Measurements from ENCODE around the gene WDR91.

DNA sequence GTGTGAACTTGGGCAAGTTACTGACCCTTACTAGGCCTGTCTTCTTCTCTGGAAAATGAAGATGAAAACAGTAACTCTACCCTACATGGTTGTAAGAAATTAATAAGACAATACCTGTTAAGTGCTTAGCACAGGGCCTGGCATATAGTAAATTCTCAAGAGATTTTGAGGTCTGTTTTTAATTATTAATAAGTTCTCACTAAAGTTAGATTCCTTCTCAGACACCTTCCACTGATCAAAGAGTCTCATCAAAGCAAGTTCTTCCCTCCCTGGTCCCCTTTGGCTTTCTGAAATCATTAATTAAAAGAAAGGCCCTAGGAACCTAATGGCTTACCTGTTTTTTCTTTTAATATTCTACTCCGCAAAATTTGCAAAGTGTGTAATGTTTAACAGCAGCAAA is 58.9 kb downstream of the WDR91 start:
- TF ChIP-seq, protein P1, sequence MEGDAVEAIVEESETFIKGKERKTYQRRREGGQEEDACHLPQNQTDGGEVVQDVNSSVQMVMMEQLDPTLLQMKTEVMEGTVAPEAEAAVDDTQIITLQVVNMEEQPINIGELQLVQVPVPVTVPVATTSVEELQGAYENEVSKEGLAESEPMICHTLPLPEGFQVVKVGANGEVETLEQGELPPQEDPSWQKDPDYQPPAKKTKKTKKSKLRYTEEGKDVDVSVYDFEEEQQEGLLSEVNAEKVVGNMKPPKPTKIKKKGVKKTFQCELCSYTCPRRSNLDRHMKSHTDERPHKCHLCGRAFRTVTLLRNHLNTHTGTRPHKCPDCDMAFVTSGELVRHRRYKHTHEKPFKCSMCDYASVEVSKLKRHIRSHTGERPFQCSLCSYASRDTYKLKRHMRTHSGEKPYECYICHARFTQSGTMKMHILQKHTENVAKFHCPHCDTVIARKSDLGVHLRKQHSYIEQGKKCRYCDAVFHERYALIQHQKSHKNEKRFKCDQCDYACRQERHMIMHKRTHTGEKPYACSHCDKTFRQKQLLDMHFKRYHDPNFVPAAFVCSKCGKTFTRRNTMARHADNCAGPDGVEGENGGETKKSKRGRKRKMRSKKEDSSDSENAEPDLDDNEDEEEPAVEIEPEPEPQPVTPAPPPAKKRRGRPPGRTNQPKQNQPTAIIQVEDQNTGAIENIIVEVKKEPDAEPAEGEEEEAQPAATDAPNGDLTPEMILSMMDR (IDR thresholded peaks at IDR 0.05; ENCODE audit: insufficient read depth, low read depth, low read length): no peak
- no peak for TF ChIP-seq EZH2 (IDR thresholded peaks at IDR 0.05; ENCODE audit: insufficient read depth, low read length)

Data from astrocyte (in vitro differentiated cells and primary cell).